Testis (tissue), 3 donors: Measurements from ENCODE around the gene MEIOB. TPM values are rescaled to one million over a fixed set of nuclear protein-coding genes. Genes with fewer than 3 reads are reported as not detected.

Source experiments
- DNase-seq: peaks from one replicate; pipeline ENCODE4 v3.0.0-alpha.2; 2019
- H3K27ac ChIP-seq, 2 donors: fragments of 200-600 bp; sonication (generic); one replicate each; pipeline ENCODE4 v1.5.1; 2019
- H3K27me3 ChIP-seq: fragments of 200-600 bp; sonication (generic); one replicate; pipeline ENCODE4 v1.5.1; 2019
- H3K36me3 ChIP-seq: fragments of 200-600 bp; sonication (generic); one replicate; pipeline ENCODE4 v1.5.1; 2017; ENCODE audit warnings: low read depth; ENCODE audit errors: missing control alignments
- H3K4me1 ChIP-seq: fragments of 200-600 bp; sonication (generic); one replicate; pipeline ENCODE4 v1.5.1; 2019
- H3K4me3 ChIP-seq, 2 donors: fragments of 200-600 bp; sonication (generic); one replicate each; pipeline ENCODE4 v1.5.1; 2017 to 2019
- H3K9me3 ChIP-seq: fragments of 200-600 bp; sonication (generic); one replicate; pipeline ENCODE4 v1.5.1; 2017
- POLR2A ChIP-seq: fragments of 450-650 bp; IDR thresholded peaks from one replicate; pipeline ENCODE4 v1.6.1; 2017; ENCODE audit warnings: antibody characterized with exemption, mild to moderate bottlenecking, moderate library complexity
- WGBS, 2 donors: methylation state at CpG; one replicate each; pipeline ENCODE4 v1.1.5; 2018; 5-methylcytosine and 5-hydroxymethylcytosine counted together
- intact Hi-C: fragments of 100-400 bp; cut with DNase I; formaldehyde crosslinking; loops from one replicate; pipeline ENCODE4 v1.15.1; 2023; ENCODE audit warnings: low total_unique reads
- polyA plus RNA-seq: library from polyadenylated mRNA; stranded (reverse); fragments of 350-450 nt; fragmentation: Illumina TruSeq; extraction: RNeasy Lipid Tissue Mini Kit (QIAGEN cat#74804); gene quantifications from one replicate; pipeline ENCODE4 v1.2.3, GENCODE V29; 2014; ENCODE audit warnings: low read depth, low replicate concordance; ENCODE audit not compliant: insufficient read depth
- total RNA-seq, 2 donors: library from RNA; depleted of rRNA; stranded (reverse); fragments of >200 nt; gene quantifications; one replicate each; pipeline ENCODE4 v1.2.3, GENCODE V29; 2016
- TF ChIP-seq, protein P1 (sequence below), 3 experiments: fragments of 450-650 bp in 2 of 3; fragments of 200-600 bp in 1 of 3; sonication (generic) in 1 of 3; IDR thresholded peaks; one replicate each; pipeline ENCODE4 v1.5.1; 2016 to 2019; ENCODE audit warnings: antibody characterized with exemption in 3 of 3, mild to moderate bottlenecking in 2 of 3, moderate library complexity in 1 of 3

The MEIOB gene
- total and polyA plus RNA-seq, 3 donors from 2014 or later, result 34.6 to 53.9 (median 53.8) TPM

DNA sequence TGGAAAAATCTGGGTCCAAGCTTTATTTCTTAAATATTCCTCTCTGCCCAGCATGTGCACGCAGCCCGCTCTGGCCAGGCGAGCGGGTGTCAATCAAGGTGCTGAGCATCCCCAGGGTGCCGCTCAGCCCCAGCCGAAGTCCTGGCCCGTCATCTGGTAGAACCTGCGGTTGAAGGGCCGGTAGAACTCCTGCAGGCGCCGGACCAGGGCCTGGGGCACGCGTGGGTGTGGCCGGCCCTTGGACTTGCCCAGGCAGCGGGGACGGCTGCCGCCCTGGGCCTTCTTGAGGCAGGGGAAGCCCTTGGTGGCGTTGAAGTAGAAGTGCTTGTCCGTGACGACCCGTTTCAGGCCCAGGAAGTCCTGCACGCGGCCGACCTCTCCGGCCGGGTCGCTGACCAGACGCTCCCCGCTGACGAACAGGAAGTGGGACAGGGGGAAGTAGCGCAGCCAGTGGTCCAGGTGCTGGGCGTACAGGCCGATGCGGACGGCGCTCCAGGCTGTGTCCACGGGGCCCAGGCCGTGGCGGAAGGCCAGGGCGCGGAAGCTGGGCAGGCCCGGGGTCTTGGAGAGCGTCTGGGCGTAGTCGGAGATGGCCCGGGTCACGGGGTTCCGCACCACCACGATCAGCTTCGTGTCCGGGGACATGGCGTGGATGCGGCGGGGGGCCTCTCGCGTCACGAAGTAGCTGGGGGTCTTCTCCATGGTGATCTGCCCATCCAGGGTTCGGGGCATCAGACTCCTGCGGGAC is 39.7 kb upstream of the MEIOB start:
- H3K27me3 ChIP-seq, result no peaks in the 10 kb centered on the region
- H3K9me3 ChIP-seq, result no peaks in the 10 kb centered on the region

DNA sequence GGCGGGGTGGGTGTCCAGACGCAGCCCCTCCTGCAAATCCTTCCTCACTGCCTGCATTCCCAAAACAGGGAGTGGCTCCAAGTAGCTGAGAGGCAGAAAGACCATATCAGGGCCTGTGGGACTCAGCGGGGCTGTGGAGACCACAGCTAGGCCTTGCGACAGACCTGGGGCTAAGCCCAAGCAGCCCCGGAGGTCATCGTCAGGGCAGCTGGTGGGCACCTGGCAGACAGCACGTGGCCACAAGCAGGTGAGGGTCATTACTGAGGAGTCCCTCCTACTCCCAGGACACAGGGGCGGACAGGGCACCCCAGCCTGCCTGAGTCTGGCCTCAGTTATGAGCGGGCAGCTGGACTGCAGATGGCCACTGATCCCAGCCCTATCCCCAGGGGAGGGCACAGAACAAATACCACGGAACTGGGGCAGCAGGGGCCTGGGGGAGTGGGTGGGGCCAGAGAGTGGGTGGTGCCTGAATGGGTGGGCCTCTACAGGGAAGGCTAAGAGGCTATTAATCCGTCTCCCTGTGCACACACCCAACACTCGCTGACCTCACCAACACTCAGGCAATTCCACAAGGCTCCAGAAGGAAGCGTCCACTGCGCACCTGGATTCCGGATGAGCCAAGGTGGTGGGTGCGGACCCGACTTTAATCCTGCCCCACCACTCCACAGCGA is 37.7 kb upstream of the MEIOB start:
- 81 to 82% methylated on average over 13 to 18 of the region's 18 CpGs for WGBS, 2 donors
- TF ChIP-seq POLR2A, result no peak
- TF ChIP-seq, protein P1, sequence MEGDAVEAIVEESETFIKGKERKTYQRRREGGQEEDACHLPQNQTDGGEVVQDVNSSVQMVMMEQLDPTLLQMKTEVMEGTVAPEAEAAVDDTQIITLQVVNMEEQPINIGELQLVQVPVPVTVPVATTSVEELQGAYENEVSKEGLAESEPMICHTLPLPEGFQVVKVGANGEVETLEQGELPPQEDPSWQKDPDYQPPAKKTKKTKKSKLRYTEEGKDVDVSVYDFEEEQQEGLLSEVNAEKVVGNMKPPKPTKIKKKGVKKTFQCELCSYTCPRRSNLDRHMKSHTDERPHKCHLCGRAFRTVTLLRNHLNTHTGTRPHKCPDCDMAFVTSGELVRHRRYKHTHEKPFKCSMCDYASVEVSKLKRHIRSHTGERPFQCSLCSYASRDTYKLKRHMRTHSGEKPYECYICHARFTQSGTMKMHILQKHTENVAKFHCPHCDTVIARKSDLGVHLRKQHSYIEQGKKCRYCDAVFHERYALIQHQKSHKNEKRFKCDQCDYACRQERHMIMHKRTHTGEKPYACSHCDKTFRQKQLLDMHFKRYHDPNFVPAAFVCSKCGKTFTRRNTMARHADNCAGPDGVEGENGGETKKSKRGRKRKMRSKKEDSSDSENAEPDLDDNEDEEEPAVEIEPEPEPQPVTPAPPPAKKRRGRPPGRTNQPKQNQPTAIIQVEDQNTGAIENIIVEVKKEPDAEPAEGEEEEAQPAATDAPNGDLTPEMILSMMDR (IDR thresholded peaks at IDR 0.05), result no peak
- Histone ChIP-seq H3K27ac (no peak overlapping the region), H3K27me3 (no peaks in the 10 kb centered on the region), H3K4me1 (peaks cover 2% of the 10 kb centered on the region), H3K9me3 (no peaks in the 10 kb centered on the region), H3K36me3 (no peaks in the 10 kb centered on the region), H3K4me3 (no peak overlapping the region)
- no peak for DNase-seq
- intact Hi-C loops, result no loop called here

More for the DNA sequence above, 39.7 kb upstream of the MEIOB start:
- H3K4me1 ChIP-seq, result no peaks in the 10 kb centered on the region
- WGBS, 2 donors, result 87 to 92% methylated on average over 34 to 59 of the region's 59 CpGs
- H3K27ac ChIP-seq, result no peak overlapping the region
- TF ChIP-seq, protein P1 (IDR thresholded peaks at IDR 0.05), result no peak
- no peak for TF ChIP-seq POLR2A
- intact Hi-C loops, result no loop called here
- H3K36me3 ChIP-seq, result no peaks in the 10 kb centered on the region
- no peak overlapping the region for H3K4me3 ChIP-seq
- DNase-seq, result no peak

DNA sequence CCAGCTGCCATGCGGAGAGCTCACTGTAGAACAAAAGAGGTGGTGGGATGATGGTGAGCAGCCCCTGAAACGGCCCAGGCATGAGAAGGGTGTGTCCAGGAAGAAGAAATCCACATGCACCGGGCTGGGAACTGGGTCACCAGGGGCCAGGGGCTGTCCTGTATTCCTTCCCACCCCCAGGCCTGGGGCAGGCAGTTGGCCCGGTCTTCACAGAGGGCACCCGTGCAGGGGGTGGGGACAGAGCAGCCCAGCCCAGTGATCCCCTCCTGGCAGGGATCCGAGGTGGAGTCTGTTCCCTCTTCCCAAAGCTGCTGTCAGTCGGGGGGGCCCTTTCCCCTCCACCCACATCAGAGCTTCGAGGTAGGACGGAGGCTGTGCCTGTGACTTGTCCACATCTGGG is 37.0 kb upstream of the MEIOB start:
- DNase-seq, result no peak
- no peaks in the 10 kb centered on the region for H3K27me3 ChIP-seq
- H3K4me1 ChIP-seq, result peaks cover 7% of the 10 kb centered on the region
- no peaks in the 10 kb centered on the region for H3K36me3 ChIP-seq
- H3K27ac ChIP-seq, result no peak overlapping the region
- WGBS, 2 donors, result 70 to 88% methylated on average over 5 to 8 of the region's 9 CpGs
- H3K9me3 ChIP-seq, result no peaks in the 10 kb centered on the region
- no peak overlapping the region for H3K4me3 ChIP-seq
- intact Hi-C loops, result no loop called here
- no peak for TF ChIP-seq POLR2A
- TF ChIP-seq, protein P1 (IDR thresholded peaks at IDR 0.05), result no peak

DNA sequence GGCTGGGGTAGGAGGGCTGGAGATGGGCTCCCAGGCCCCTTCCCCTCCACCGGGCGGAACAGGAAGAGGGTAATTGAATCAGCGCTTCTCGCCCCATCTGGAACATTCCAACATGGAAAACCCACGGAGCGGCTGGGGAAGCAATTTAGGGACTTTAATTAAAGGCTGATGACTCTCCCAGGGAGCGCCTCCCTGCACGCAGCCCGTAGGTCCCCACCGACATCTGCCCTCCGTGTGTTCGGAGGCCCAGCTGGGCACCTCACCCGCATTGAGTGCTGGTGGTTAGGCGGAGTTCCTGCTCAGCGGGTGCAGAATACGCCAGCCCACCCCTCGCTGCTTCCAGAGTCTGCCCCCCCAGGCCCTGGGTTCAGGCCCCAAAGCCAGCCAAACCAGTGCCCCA is 36.2 kb upstream of the MEIOB start:
- Histone ChIP-seq H3K27ac (no peak overlapping the region), H3K4me3 (no peak overlapping the region), H3K36me3 (no peaks in the 10 kb centered on the region), H3K4me1 (peaks cover 12% of the 10 kb centered on the region), H3K27me3 (no peaks in the 10 kb centered on the region), H3K9me3 (no peaks in the 10 kb centered on the region)
- intact Hi-C loops, result no loop called here
- no peak for TF ChIP-seq POLR2A
- TF ChIP-seq, protein P1 (IDR thresholded peaks at IDR 0.05), result no peak
- WGBS, 2 donors, result 74 to 83% methylated on average over 11 to 17 of the region's 17 CpGs
- DNase-seq, result no peak
